ENCODE results near the gene ALDH1A3.

ALDH1A3 gene

DNA sequence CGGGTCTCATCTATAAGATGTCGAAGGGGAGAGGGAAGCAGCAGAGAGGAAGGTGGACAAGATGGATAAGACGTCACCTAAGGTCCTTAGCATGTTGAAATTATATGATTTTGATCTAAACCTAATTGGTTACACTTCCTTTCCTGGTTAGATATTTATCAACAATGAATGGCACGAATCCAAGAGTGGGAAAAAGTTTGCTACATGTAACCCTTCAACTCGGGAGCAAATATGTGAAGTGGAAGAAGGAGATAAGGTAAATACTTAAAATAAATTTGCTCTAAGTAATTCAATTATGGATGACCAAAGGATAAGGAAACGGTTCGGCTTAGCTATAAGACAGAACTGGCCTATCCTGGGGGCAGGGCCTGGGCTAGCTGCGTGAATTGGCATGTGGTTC, 5.5 kb downstream of the ALDH1A3 start:
- TF ChIP-seq, protein P1, sequence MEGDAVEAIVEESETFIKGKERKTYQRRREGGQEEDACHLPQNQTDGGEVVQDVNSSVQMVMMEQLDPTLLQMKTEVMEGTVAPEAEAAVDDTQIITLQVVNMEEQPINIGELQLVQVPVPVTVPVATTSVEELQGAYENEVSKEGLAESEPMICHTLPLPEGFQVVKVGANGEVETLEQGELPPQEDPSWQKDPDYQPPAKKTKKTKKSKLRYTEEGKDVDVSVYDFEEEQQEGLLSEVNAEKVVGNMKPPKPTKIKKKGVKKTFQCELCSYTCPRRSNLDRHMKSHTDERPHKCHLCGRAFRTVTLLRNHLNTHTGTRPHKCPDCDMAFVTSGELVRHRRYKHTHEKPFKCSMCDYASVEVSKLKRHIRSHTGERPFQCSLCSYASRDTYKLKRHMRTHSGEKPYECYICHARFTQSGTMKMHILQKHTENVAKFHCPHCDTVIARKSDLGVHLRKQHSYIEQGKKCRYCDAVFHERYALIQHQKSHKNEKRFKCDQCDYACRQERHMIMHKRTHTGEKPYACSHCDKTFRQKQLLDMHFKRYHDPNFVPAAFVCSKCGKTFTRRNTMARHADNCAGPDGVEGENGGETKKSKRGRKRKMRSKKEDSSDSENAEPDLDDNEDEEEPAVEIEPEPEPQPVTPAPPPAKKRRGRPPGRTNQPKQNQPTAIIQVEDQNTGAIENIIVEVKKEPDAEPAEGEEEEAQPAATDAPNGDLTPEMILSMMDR (IDR thresholded peaks at IDR 0.05; ENCODE audit: low read depth, low read length) = no peak
- no peak for DNase-seq (ENCODE audit: extremely low read depth, low read depth)

DNA sequence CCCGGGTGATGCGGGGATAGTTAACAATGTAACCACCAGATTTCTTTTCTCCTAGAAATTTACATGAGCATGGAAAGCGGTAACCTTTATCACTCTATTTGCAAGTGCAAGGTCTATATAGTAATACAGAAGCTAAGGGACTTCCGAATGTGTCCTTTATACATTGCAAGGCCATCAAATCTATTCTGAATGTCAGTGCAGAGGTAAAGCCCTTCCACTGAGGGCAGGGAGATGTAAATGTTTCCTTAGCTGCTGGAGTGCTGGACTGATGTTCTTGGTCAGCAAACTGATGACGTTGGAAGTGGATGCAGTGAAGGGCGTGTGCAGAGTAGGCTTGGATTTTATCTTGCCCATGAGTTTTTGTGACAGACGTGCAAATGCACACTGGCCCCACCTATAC, 6.2 kb downstream of the ALDH1A3 start:
- no peak for DNase-seq (ENCODE audit: extremely low read depth, low read depth)
- TF ChIP-seq, protein P1 (IDR thresholded peaks at IDR 0.05; ENCODE audit: low read depth, low read length) = no peak

DNA sequence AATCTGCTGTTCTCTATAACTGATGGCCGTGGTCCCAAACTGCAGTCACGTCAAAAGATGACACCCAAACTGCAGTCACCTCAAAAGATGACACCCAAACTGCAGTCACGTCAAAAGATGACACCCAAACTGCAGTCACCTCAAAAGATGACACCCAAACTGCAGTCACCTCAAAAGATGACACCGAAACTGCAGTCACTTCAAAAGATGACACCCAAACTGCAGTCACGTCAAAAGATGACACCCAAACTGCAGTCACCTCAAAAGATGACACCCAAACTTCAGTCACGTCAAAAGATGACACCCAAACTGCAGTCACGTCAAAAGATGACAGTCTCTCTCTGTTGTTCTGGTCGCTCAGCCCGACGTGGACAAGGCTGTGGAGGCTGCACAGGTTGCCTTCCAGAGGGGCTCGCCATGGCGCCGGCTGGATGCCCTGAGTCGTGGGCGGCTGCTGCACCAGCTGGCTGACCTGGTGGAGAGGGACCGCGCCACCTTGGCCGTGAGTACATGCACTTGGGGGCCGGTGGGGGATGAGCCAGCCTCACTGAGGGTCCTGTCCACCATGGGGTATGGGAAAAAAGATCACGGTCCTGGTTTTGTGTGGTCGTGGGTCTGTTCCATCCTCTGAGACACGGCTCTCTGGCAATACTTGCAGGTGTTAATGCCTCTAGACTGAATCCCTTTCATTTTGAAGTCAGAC, 7.7 kb downstream of the ALDH1A3 start:
- TF ChIP-seq, protein P1 (IDR thresholded peaks at IDR 0.05; ENCODE audit: low read depth, low read length) = no peak
- no peak for DNase-seq (ENCODE audit: extremely low read depth, low read depth)

GRCh38 chr15:100889385-100890050, 9.9 kb downstream of the ALDH1A3 start:
- TF ChIP-seq, protein P1 (IDR thresholded peaks at IDR 0.05; ENCODE audit: low read depth, low read length) = no peak

GRCh38 chr15:100890051-100890720, 10.6 kb downstream of the ALDH1A3 start:
- no peak for DNase-seq (ENCODE audit: extremely low read depth, low read depth)

More at GRCh38 chr15:100889385-100890050, 9.9 kb downstream of the ALDH1A3 start:
- DNase-seq (ENCODE audit: extremely low read depth, low read depth) = peak; percentile 60

DNA sequence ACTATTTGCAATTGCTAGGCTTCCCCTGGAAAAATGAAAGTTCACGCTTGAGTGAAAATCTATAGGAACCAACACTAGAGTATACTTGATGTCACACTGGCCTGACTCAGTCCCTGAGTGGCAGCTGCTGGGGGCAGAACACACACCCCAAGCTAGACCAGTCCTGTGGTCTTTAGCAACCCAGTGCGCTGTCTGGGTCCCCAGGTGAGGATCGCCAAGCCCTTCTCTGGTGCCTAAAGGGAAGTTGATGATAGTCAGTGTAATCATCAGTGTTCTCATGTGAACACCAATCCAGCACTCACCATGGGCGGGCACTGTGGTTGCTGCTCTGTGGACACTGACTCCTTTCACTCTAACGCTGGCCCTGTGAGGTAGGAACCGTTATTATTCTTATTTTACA, 11.2 kb downstream of the ALDH1A3 start:
- TF ChIP-seq, protein P1 (IDR thresholded peaks at IDR 0.05; ENCODE audit: low read depth, low read length) = no peak
- no peak for DNase-seq (ENCODE audit: extremely low read depth, low read depth)

More at GRCh38 chr15:100890051-100890720, 10.6 kb downstream of the ALDH1A3 start:
- TF ChIP-seq, protein P1 (IDR thresholded peaks at IDR 0.05; ENCODE audit: low read depth, low read length) = no peak

All from AG09319 (cell line).